Gastrocnemius medialis (tissue), 4 donors: ENCODE measurements around the gene RANBP10.

ENCODE experiments used
- CTCF ChIP-seq, 5 experiments: fragments of 450-650 bp in 3 of 5; fragments of 200-600 bp in 2 of 5; sonication (generic) in 2 of 5; IDR thresholded peaks in 4 of 5; conservative IDR thresholded peaks in 1 of 5; 1 replicate in 4 of 5; 2 replicates in 1 of 5; pipeline ENCODE4 v1.5.1; 2016 to 2019; ENCODE audit warnings: antibody characterized with exemption in 5 of 5, mild to moderate bottlenecking in 3 of 5, moderate library complexity in 3 of 5
- POLR2A ChIP-seq, 2 donors: fragments of 450-650 bp; IDR thresholded peaks; one replicate each; pipeline ENCODE4 v1.6.1; 2017; ENCODE audit warnings: antibody characterized with exemption in 2 of 2, mild to moderate bottlenecking in 2 of 2, moderate library complexity in 2 of 2

DNA sequence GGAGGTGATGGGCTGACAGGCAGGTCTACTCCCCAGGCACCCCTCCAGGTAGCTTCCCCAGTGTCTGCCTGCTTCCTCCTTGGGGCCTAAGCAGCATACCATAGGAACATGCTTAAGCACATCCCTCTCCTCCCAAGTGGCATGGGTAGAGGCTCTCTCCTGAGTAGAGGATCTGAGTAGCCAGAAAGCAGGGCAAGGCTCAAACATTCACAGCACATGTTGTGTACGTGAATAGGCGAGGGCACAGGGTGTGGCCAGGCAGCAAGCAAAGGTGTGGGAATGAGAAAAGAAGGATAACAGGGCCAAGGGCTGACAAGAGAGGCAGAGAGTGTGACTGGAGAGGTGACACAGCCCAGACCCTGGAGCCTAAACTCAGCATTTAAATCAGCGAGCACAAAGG is 57.5 kb downstream of the RANBP10 start:
- no peak for TF ChIP-seq POLR2A (IDR thresholded peaks at IDR 0.05)
- TF ChIP-seq CTCF (IDR thresholded peaks at IDR 0.05 in 4 of 5, conservative IDR thresholded peaks at IDR 0.05 in 1 of 5) = no peak
